ENCODE results near the gene HPX. TPM values are rescaled to one million over a fixed set of nuclear protein-coding genes. Genes with fewer than 3 reads are reported as not detected.
"Not testable (repeated sequence)": the region's sequence is repeated elsewhere in the genome, so short reads cannot be mapped to it uniquely, and the experiment has no call there.

HPX gene
- total RNA-seq, 1 donor from 2014 or later = not detected

DNA sequence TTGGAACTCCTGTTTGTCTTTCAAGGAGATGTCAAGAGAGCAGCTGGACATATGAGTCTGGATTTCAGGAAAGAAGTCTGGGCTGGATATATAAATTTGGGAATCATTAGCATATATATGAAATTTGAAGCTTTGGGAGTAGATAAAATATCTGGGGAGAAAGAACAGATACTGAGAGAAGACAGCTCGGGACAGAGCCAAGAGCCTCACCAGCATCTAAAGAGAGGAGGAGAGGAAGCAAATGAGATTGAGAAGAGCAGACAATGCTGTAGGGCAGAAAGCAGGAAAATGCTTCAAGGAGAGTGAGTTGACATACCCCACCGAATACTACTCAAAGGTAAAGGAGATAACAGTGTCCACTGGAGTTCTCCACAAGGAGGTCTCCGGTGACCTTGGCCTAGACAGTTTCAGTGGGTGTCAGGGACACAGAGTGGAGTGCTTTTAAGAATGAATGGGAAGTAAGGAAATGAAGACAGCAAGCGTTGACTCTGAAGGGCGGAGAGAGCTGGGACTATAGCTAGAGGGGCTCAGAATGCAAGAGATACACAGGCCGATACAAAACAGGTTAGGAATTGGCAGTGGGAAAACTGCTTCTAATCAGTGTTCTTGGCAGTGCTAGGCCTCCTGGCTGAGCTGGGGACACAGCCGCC, 22.8 kb downstream of the HPX start:
- DNase-seq (ENCODE audit: low read depth) = no peak

- no peak for DNase-seq (ENCODE audit: low read depth)
Observed at GRCh38 chr11:6415797-6416196, 25.0 kb downstream of the HPX start.

- no peak for DNase-seq (ENCODE audit: low read depth)
Observed at GRCh38 chr11:6414874-6415328, 25.9 kb downstream of the HPX start.

- no peak for DNase-seq (ENCODE audit: low read depth)
Observed at GRCh38 chr11:6413791-6414201, 27.0 kb downstream of the HPX start.

DNA sequence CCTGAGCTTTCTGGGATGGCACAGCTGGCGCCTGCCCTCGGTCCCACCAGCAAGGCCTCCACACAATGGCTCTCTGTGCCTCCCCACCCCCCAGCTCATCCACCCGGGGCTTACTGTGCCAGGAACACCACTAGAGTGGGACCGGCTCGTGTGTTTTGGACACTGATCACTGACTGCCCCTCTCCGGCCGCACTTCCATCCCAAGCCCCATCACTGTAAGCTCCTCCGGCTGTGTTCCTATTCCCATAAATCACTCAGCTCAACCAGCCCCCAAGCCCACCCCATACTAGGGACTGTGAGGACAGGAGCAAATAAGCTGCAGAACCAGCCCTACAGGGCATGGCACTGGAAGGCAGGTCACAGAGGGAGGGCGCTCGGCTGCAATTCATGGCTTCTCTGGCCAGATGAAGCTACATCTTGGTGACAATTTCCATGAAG, 29.2 kb downstream of the HPX start:
- DNase-seq (ENCODE audit: low read depth) = no peak

DNA sequence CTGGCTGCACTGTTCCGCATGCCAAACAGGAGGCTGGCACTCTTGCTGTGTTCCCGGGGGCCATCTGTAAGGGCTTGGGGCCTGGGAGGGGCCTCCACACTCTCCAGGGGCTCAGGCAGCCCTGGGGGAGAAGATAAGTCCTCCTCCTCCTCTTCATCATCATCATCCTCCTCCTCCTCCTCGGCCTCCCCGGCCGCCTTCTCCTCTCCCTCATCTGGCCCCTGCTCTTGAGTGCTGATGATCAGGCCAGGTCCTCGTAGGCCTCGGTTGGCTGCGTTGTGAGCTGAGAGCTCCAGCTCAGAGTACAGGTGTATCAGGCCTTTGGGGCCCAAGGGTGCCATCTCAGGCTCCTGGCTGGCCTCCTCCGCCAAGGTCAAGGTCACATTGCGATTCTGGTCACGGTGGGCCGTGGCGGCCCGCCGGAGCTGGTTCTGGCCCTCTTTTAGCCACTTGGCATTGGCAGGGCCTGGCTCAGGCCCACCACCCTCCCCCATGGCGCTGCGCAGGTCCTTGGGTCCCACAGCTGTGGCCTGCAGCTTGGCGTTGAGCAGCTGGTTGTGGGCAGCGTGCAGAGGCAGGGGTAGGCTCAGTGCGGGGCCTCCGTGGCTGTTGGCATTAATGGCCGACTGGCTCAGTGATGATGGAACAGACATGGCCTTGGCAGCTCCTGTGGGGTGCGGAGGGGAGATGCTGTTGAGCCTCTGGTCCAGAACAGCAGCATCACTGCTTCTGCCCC, 29.9 kb downstream of the HPX start:
- no peak for DNase-seq (ENCODE audit: low read depth)

DNA sequence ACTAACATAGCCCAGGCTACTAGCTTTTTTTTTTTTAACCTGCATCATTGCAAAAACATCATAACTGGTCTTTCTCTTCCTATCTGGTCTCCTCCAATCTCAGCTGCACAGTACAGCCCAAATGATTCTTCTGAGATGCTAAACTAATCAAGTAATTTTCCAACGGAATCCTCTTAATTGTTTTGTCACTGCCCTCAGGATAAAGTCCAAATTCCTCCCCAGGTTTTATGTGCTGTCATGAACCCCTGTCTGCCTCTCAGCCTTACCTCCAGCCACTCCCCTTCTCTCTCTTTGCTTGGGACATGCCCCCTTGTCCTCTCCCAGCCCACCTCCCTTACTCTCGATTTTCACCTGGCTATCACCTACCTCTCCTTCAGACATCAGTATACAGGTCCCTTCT, 34.4 kb downstream of the HPX start:
- DNase-seq (ENCODE audit: low read depth) = no peak

- no peak for DNase-seq (ENCODE audit: low read depth)
Observed at GRCh38 chr11:6405846-6406245, 34.9 kb downstream of the HPX start.

DNA sequence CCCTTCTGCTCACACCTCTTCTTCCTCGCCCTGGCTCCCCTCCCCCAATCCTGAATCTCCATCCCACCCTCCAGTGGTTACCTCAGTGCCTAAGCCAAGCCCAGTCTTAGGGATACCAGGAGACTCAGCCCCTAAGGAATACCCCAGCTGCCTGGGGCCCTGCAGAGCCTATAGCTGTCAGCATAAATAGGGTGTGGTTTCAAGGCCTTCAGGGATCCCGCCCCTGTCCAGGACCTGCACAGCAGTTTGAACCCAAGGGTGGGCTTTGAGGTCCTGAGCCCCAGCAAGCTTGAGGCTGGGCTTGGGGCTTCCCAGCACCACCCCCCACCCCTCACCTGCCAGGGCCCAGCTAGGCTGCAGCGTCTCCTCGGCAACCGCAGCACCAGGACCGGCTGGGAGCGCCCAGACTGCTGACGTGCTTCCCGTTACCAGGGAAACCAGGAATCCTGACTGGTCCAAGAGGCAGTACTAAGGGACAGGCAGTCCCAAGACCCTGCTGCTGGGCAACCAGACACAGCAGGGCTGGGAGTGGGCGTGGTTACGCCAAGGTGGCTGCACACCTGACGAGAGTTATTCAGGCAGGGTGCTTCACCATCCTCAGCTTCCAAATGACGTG, 35.6 kb downstream of the HPX start:
- DNase-seq (ENCODE audit: low read depth) = no peak

DNA sequence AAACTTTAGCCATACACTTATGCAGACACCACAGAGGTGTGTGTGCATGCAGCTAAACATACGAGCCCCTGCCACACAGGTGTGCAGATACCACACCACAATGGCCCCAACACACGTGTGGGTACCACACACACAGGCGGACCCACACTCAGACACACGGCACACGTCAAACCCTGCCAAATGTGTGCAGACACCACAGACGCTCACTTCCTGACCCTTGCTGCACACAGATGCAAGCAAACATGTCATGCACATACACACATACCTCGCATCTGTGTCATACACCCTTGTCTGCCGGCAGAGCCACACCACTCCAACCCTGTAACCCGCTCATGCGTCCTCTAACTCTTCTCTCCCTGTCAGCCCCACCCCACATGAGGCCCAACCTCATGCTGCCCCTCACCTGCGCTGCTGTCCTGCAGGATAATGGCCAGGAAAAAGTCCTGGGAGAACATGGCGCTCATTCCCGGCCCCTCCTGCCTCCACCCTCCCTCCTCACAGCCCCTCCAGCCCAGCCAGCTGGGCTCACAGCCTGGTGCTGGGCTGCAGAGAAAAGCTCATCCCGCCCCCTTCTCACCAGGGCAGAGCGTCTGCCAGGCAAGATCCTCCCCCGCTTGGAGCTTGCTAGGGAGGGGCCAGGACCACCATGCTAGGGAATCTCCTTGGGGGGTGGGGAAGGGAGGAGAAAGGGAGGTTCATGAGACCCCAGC, 36.3 kb downstream of the HPX start:
- no peak for DNase-seq (ENCODE audit: low read depth)

GRCh38 chr11:6403539-6403938, 37.2 kb downstream of the HPX start:
- DNase-seq (ENCODE audit: low read depth) = no peak

GRCh38 chr11:6402561-6402981, 38.2 kb downstream of the HPX start:
- DNase-seq (ENCODE audit: low read depth) = no peak

DNA sequence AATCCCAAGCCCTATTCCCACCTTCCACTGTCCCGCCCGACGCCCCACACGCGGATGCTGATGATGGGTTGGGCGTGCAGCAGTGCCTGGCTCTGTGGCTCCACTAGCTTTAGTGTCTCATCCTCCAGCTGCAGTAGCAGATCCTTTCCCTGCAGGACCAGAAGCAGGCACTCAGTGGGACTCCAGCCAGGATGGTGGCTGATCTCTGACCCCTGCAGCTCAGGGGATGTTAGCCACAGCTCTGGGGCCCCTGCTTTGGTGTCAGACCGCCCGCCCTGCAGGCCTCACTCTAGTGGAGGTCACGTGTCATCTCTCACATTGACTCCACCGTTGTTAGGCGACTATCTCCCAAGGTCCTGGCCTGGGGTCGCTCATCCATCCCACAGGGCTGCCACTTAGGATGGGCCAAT, 38.7 kb downstream of the HPX start:
- no peak for DNase-seq (ENCODE audit: low read depth)

DNA sequence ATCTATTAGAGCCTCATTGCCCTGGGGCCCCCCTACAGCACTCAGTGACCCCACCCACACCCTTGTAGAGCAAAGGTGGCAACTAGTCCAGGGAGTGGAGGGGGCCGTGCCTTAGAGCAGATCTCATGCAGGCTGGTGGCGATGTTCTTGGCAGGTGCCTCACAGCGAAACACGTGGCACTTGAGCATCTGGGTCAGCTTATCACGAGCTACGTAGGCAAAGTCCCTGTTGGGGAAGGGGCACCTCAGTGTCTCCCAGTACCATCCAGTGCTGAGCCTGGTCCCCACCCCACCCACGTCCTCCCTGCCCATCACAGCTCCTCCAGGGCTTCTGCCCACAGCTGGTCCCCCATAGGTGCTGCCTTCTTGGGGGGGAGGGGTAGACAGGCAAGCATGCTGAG, 39.3 kb downstream of the HPX start:
- no peak for DNase-seq (ENCODE audit: low read depth)

DNA sequence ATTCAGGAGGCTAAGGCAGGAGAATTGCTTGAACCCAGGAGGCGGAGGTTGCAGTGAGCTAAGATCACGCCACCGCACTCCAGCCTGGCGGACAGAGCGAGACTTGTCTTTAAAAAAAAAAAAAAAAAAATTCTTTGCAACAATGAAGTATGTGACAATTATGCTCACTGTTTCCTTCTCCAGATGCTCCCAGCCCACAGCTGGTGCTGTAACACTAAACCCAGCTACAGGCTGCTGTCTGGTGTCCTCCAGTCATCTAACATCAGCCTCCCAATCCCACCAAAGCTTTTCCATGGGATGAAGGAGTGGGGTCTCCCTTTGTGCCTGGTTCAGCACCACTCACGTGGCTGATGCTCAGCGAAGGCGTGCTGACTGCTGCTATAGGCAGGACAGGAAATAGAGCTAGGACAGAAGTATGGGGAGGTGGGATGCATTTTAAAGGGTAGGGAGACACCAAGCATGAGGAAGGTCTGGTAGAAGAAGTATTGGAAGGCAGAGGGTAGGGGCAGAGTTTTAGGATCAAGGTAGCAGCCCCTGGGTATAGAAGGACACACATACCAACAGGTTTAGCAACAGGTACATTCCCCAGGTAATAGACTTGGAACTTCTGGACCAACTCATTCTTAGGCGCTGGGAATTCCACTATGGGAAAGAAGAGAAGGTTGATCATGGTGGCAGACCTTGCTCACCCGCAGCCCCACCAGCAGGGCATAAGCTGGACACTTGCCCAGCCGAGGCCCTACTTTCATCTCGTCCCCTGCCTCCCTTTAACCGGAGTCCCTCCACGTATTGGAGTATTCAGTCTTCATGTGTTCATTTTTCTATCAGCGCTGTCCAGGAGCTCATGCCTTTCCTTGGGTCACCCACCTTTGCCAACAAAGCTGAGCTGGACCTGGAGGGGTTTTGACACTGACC, 40.1 kb downstream of the HPX start:
- no peak for DNase-seq (ENCODE audit: low read depth)

GRCh38 chr11:6397636-6398035, 43.2 kb downstream of the HPX start:
- DNase-seq (ENCODE audit: low read depth) = no peak

DNA sequence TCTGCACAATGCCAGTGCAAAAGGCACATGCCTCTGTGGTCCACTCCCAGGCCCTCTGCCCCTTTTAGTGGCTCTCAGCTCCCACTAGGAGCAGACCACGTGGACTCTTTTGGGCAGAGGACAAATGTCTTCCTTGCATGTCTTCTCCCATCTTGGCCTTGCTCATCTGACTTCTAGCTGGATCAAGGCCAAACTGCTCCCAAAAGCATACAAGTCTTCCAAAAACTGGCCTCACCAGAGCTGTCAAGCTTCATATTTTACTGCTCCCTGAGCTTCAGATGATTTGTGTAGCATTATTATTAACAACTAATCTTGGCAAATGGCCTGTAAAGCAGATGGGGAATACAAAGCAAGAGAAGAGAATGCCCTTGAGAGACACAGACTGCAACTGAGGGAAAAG, 43.6 kb downstream of the HPX start:
- DNase-seq (ENCODE audit: low read depth) = no peak

GRCh38 chr11:6395470-6396060, 45.2 kb downstream of the HPX start:
- no peak for DNase-seq (ENCODE audit: low read depth)

DNA sequence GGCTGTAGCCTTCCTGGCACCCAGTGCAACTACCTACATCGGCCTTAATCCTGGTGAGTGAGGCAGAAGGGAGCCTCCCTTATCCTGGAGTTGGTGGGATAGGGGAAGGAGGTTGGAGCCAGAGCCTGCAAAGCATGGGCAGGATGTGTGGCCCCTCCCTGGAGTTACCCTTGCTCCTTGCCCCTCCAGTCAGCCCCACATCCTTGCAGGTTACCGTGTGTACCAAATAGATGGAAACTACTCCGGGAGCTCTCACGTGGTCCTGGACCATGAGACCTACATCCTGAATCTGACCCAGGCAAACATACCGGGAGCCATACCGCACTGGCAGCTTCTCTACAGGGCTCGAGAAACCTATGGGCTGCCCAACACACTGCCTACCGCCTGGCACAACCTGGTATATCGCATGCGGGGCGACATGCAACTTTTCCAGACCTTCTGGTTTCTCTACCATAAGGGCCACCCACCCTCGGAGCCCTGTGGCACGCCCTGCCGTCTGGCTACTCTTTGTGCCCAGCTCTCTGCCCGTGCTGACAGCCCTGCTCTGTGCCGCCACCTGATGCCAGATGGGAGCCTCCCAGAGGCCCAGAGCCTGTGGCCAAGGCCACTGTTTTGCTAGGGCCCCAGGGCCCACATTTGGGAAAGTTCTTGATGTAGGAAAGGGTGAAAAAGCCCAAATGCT, 46.7 kb downstream of the HPX start:
- DNase-seq (ENCODE audit: low read depth) = no peak

GRCh38 chr11:6392251-6392650, 48.5 kb downstream of the HPX start:
- DNase-seq (ENCODE audit: low read depth) = not testable (repeated sequence)

Data from myocyte (in vitro differentiated cells).